SK-N-SH (cell line): Measurements from ENCODE around the gene IKBKE.

Experiments used
- CHD2 ChIP-seq: fragments of 150-350 bp; IDR thresholded peaks from 2 replicates; pipeline ENCODE4 v1.6.1; 2018; ENCODE audit warnings: low read length; ENCODE audit not compliant: partially characterized antibody
- CTCF ChIP-seq: fragments of 200-600 bp; sonication (generic); IDR thresholded peaks from 2 replicates; pipeline ENCODE4 v1.6.1; 2017; ENCODE audit warnings: antibody characterized with exemption, mild to moderate bottlenecking, moderate library complexity
- JUND ChIP-seq: IDR thresholded peaks from 2 replicates; pipeline ENCODE4 v1.4.0; 2012
- MAX ChIP-seq: IDR thresholded peaks from 2 replicates; pipeline ENCODE4 v1.4.0; 2012; ENCODE audit warnings: low read depth
- POLR2AphosphoS5 ChIP-seq: IDR thresholded peaks from 2 replicates; pipeline ENCODE4 v1.6.1; 2012; ENCODE audit warnings: low read depth, low read length
- RCOR1 ChIP-seq: fragments of 150-350 bp; IDR thresholded peaks from 2 replicates; pipeline ENCODE4 v1.6.1; 2017; ENCODE audit warnings: antibody characterized with exemption, low read length
- SIN3A ChIP-seq: IDR thresholded peaks from 2 replicates; pipeline ENCODE4 v1.6.1; 2012; ENCODE audit warnings: low read depth, mild to moderate bottlenecking, low read length, moderate library complexity, borderline replicate concordance
- TCF12 ChIP-seq: IDR thresholded peaks from 2 replicates; pipeline ENCODE4 v1.4.0; 2012
- ZBTB33 ChIP-seq: IDR thresholded peaks from 2 replicates; pipeline ENCODE4 v1.4.0; 2012; ENCODE audit warnings: low read depth, borderline replicate concordance
- TF ChIP-seq, protein P1 (sequence below): IDR thresholded peaks from 2 replicates; pipeline ENCODE4 v1.6.1; 2012; ENCODE audit warnings: mild to moderate bottlenecking, low read depth, low read length, moderate library complexity
- TF ChIP-seq, protein P2 (sequence below): IDR thresholded peaks from 2 replicates; pipeline ENCODE4 v1.4.0; 2012; ENCODE audit warnings: low read depth, borderline replicate concordance

- TF ChIP-seq POLR2AphosphoS5 (no peak), RCOR1 (no peak), CTCF (no peak), CHD2 (no peak), ZBTB33 (no peak), MAX (no peak), TCF12 (no peak), JUND (no peak), SIN3A (no peak)
- TF ChIP-seq, protein P1, sequence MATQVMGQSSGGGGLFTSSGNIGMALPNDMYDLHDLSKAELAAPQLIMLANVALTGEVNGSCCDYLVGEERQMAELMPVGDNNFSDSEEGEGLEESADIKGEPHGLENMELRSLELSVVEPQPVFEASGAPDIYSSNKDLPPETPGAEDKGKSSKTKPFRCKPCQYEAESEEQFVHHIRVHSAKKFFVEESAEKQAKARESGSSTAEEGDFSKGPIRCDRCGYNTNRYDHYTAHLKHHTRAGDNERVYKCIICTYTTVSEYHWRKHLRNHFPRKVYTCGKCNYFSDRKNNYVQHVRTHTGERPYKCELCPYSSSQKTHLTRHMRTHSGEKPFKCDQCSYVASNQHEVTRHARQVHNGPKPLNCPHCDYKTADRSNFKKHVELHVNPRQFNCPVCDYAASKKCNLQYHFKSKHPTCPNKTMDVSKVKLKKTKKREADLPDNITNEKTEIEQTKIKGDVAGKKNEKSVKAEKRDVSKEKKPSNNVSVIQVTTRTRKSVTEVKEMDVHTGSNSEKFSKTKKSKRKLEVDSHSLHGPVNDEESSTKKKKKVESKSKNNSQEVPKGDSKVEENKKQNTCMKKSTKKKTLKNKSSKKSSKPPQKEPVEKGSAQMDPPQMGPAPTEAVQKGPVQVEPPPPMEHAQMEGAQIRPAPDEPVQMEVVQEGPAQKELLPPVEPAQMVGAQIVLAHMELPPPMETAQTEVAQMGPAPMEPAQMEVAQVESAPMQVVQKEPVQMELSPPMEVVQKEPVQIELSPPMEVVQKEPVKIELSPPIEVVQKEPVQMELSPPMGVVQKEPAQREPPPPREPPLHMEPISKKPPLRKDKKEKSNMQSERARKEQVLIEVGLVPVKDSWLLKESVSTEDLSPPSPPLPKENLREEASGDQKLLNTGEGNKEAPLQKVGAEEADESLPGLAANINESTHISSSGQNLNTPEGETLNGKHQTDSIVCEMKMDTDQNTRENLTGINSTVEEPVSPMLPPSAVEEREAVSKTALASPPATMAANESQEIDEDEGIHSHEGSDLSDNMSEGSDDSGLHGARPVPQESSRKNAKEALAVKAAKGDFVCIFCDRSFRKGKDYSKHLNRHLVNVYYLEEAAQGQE = no peak
- TF ChIP-seq, protein P2, sequence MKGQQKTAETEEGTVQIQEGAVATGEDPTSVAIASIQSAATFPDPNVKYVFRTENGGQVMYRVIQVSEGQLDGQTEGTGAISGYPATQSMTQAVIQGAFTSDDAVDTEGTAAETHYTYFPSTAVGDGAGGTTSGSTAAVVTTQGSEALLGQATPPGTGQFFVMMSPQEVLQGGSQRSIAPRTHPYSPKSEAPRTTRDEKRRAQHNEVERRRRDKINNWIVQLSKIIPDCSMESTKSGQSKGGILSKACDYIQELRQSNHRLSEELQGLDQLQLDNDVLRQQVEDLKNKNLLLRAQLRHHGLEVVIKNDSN = no peak
These were observed 59.1 kb downstream of the IKBKE start for GRCh38 chr1:206529425-206529824.
